PFSK-1 (cell line): Measurements from ENCODE around the gene RPN1.

Source experiments
- POLR2AphosphoS5 ChIP-seq: IDR thresholded peaks from 2 replicates; pipeline ENCODE4 v1.6.1; 2012; ENCODE audit warnings: low read depth, mild to moderate bottlenecking, control low read depth, low read length, moderate library complexity
- SIN3A ChIP-seq: IDR thresholded peaks from 2 replicates; pipeline ENCODE4 v1.6.1; 2012; ENCODE audit warnings: mild to moderate bottlenecking, low read length, moderate library complexity, borderline replicate concordance; ENCODE audit not compliant: insufficient read depth
- TAF1 ChIP-seq: IDR thresholded peaks from 2 replicates; pipeline ENCODE4 v1.6.1; 2012; ENCODE audit warnings: low read length, control low read depth, borderline replicate concordance; ENCODE audit not compliant: insufficient read depth
- TF ChIP-seq, protein P1 (sequence below), 2 experiments: IDR thresholded peaks; 2 replicates each; pipeline versions ENCODE4 v1.6.1 to v1.8.0; 2011 to 2012; ENCODE audit warnings: low read depth in 2 of 2, low read length in 2 of 2, control low read depth in 1 of 2, inconsistent platforms in 1 of 2, mild to moderate bottlenecking in 1 of 2, moderate library complexity in 1 of 2; ENCODE audit not compliant: insufficient read depth in 1 of 2

- TF ChIP-seq SIN3A (no peak), POLR2AphosphoS5 (no peak), TAF1 (no peak)
- TF ChIP-seq, protein P1, sequence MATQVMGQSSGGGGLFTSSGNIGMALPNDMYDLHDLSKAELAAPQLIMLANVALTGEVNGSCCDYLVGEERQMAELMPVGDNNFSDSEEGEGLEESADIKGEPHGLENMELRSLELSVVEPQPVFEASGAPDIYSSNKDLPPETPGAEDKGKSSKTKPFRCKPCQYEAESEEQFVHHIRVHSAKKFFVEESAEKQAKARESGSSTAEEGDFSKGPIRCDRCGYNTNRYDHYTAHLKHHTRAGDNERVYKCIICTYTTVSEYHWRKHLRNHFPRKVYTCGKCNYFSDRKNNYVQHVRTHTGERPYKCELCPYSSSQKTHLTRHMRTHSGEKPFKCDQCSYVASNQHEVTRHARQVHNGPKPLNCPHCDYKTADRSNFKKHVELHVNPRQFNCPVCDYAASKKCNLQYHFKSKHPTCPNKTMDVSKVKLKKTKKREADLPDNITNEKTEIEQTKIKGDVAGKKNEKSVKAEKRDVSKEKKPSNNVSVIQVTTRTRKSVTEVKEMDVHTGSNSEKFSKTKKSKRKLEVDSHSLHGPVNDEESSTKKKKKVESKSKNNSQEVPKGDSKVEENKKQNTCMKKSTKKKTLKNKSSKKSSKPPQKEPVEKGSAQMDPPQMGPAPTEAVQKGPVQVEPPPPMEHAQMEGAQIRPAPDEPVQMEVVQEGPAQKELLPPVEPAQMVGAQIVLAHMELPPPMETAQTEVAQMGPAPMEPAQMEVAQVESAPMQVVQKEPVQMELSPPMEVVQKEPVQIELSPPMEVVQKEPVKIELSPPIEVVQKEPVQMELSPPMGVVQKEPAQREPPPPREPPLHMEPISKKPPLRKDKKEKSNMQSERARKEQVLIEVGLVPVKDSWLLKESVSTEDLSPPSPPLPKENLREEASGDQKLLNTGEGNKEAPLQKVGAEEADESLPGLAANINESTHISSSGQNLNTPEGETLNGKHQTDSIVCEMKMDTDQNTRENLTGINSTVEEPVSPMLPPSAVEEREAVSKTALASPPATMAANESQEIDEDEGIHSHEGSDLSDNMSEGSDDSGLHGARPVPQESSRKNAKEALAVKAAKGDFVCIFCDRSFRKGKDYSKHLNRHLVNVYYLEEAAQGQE (IDR thresholded peaks at IDR 0.05; ENCODE audit: insufficient read depth in 1 of 2, low read depth in 2 of 2, low read length in 2 of 2): no peak
Measured at GRCh38 chr3:128590948-128591347, 59.7 kb downstream of the RPN1 start.
